ENCODE measurements around the gene GTF2IRD1. TPM values are rescaled to one million over a fixed set of nuclear protein-coding genes. Genes with fewer than 3 reads are reported as not detected.
"Not testable (repeated sequence)": the region's sequence is repeated elsewhere in the genome, so short reads cannot be mapped to it uniquely, and the experiment has no call there.

Gene GTF2IRD1
- total RNA-seq, 2 donors from 2014 or later, result 18.3 to 29.5 TPM

DNA sequence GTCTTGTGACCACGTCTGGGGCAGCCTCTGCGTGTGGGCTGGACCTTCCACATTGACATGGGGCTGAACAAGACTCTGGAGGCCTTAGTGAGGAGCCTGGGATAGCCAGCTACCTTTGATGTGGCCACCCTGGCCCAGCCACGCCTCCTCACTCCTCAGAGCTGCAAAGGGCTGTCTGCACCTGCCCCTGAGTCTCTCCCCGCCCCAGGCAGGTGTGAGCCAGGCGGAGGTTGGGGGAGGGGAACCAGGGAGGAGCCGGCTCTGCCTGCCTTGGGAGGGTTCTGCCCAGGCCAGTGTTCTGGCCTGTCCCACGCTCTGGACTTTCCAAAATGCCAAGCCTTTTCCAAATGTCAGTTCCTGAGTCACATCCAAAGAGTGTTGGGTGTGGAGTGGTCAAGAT, 72.2 kb downstream of the GTF2IRD1 start:
- Histone ChIP-seq H3K27me3 (no peaks in the 10 kb centered on the region), H3K9me3 (no peaks in the 10 kb centered on the region), H3K36me3 (no peaks in the 10 kb centered on the region), H3K4me3 (no peak overlapping the region), H3K27ac (peak overlapping the region; percentile 88), H3K9ac (ENCODE audit: low read depth in 2 of 2, low read length in 2 of 2) (peak overlapping the region in 1 of 2 donors; percentile 81), H3K4me1 (no peaks in the 10 kb centered on the region)
- peak; percentile 96 for DNase-seq
- TF ChIP-seq, protein P1, sequence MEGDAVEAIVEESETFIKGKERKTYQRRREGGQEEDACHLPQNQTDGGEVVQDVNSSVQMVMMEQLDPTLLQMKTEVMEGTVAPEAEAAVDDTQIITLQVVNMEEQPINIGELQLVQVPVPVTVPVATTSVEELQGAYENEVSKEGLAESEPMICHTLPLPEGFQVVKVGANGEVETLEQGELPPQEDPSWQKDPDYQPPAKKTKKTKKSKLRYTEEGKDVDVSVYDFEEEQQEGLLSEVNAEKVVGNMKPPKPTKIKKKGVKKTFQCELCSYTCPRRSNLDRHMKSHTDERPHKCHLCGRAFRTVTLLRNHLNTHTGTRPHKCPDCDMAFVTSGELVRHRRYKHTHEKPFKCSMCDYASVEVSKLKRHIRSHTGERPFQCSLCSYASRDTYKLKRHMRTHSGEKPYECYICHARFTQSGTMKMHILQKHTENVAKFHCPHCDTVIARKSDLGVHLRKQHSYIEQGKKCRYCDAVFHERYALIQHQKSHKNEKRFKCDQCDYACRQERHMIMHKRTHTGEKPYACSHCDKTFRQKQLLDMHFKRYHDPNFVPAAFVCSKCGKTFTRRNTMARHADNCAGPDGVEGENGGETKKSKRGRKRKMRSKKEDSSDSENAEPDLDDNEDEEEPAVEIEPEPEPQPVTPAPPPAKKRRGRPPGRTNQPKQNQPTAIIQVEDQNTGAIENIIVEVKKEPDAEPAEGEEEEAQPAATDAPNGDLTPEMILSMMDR (IDR thresholded peaks at IDR 0.05), result no peak
- intact Hi-C loops (cut with DNase I), result no loop called here

DNA sequence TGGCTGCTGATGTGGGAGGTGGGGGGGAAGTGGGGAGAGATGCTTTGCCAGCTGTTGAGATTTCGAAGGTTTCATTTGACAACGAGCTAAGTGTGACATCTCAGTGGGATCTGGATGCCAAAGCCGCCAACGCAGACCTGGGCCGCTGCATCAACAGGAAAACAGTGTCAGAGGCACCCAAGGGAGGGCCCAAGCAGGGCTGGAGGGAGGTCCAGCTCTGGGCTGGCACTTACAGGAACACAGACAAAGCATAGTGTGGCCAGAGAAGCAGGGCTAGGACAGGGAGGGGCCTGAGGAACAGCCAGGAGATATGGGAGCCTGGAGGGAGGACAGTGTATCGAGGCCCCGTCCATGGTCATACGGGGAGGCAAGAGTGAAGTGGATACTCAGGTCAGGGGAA, 73.1 kb downstream of the GTF2IRD1 start:
- no peaks in the 10 kb centered on the region for H3K36me3 ChIP-seq
- peak; percentile 45 for DNase-seq
- H3K27ac ChIP-seq, result peak overlapping the region; percentile 88

GRCh38 chr7:74527842-74528241, 74.1 kb downstream of the GTF2IRD1 start:
- H3K4me1 ChIP-seq, result no peaks in the 10 kb centered on the region
- peak overlapping the region in 1 of 2 donors; percentile 26 for H3K9ac ChIP-seq (ENCODE audit: low read depth in 2 of 2, low read length in 2 of 2)
- no peak overlapping the region for H3K4me3 ChIP-seq
- DNase-seq, result peak; percentile 90
- H3K36me3 ChIP-seq, result no peaks in the 10 kb centered on the region
- peak overlapping the region; percentile 88 for H3K27ac ChIP-seq
- H3K27me3 ChIP-seq, result no peaks in the 10 kb centered on the region
- intact Hi-C loops (cut with DNase I), result no loop called here
- TF ChIP-seq, protein P1 (IDR thresholded peaks at IDR 0.05), result no peak
- no peaks in the 10 kb centered on the region for H3K9me3 ChIP-seq

More for the DNA sequence above, 73.1 kb downstream of the GTF2IRD1 start:
- H3K9me3 ChIP-seq, result no peaks in the 10 kb centered on the region
- peak overlapping the region in 1 of 2 donors; percentile 81 for H3K9ac ChIP-seq (ENCODE audit: low read depth in 2 of 2, low read length in 2 of 2)
- intact Hi-C loops (cut with DNase I), result no loop called here
- H3K27me3 ChIP-seq, result no peaks in the 10 kb centered on the region
- H3K4me1 ChIP-seq, result no peaks in the 10 kb centered on the region
- no peak overlapping the region for H3K4me3 ChIP-seq
- TF ChIP-seq, protein P1 (IDR thresholded peaks at IDR 0.05), result no peak

DNA sequence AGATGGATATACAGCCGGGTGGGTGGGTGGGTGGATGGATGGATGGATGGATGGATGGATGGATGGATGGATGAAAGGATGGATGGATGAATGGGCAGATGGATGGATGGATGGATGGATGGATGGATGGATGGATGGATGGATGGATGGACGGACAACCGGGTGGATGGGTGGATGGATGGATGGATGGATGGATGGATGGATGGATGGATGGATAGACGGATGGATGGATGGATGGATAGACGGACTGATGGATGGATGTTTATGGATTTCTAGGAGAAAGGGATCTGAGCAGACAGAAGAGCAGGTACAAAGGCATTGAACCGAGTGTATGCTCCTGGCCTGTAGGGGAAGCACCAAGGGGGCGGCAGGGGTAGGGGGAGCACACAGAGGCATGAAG, 75.1 kb downstream of the GTF2IRD1 start:
- H3K36me3 ChIP-seq; H3K9me3 ChIP-seq; intact Hi-C loops (cut with DNase I): not testable (repeated sequence)

GRCh38 chr7:74535951-74536356, 82.2 kb downstream of the GTF2IRD1 start:
- H3K27me3 ChIP-seq, result no peaks in the 10 kb centered on the region
- TF ChIP-seq, protein P1 (IDR thresholded peaks at IDR 0.05), result no peak
- no peaks in the 10 kb centered on the region for H3K9me3 ChIP-seq
- no peak overlapping the region for H3K9ac ChIP-seq (ENCODE audit: low read depth in 2 of 2, low read length in 2 of 2)
- intact Hi-C loops (cut with DNase I), result no loop called here
- H3K36me3 ChIP-seq, result no peaks in the 10 kb centered on the region
- H3K4me3 ChIP-seq, result no peak overlapping the region
- DNase-seq, result no peak
- H3K27ac ChIP-seq, result no peak overlapping the region
- no peaks in the 10 kb centered on the region for H3K4me1 ChIP-seq

More for the DNA sequence above, 75.1 kb downstream of the GTF2IRD1 start:
- not testable (repeated sequence) for H3K9ac ChIP-seq (ENCODE audit: low read depth in 2 of 2, low read length in 2 of 2); H3K4me1 ChIP-seq; H3K4me3 ChIP-seq; DNase-seq; H3K27me3 ChIP-seq; H3K27ac ChIP-seq

DNA sequence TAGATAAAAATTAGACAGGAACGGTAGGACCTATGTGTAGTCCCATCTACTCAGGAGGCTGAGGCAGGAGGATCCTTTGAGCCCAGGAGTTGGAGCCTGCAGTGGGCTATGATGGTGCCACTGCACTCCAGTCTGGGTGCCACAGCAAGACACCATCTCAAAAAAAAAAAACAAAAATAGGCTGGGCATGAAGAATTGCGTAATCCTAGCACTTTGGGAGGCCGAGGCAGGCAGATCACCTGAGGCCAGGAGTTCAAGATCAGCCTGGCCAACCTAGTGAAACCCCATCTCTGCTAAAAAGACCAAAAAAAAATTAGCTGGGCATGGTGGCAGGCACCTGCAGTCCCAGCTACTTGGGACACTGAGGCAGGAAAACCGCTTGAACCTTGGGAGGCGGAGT, 88.2 kb downstream of the GTF2IRD1 start:
- intact Hi-C loops (cut with DNase I), result loop anchor here (10.0 kb wide), 1 partner anchor 127 kb away; no protein-coding TSS in a partner anchor
- H3K4me1 ChIP-seq; DNase-seq; H3K27ac ChIP-seq; H3K27me3 ChIP-seq; H3K36me3 ChIP-seq; H3K4me3 ChIP-seq; H3K9me3 ChIP-seq; H3K9ac ChIP-seq (ENCODE audit: low read depth in 2 of 2, low read length in 2 of 2): not testable (repeated sequence)
